Measurements from ENCODE around the gene GAB3. TPM values are rescaled to one million over a fixed set of nuclear protein-coding genes. Genes with fewer than 3 reads are reported as not detected.

Gene GAB3
- total and polyA plus RNA-seq, 12 donors: 1.9 to 11.8 (median 5.0) TPM

- no peak overlapping the region for H3K27ac ChIP-seq
- H3K4me3 ChIP-seq: no peak overlapping the region
- peak in 5 of 7 donors; percentile 37 to 68 (median 52) for DNase-seq
- H3K9me3 ChIP-seq (replicated peaks in 1 of 3): no peaks in the 10 kb centered on the region
- WGBS, 4 donors: 0 to 7% (median 3%) methylated on average over 2 of the region's 2 CpGs
- peaks cover 0 to 10% of the 10 kb centered on the region in 2 donors for H3K4me1 ChIP-seq (replicated peaks in 1 of 2)
- TF ChIP-seq POLR2A (IDR thresholded peaks at IDR 0.05) (peak in 1 of 2 donors; percentile 7), CTCF (IDR thresholded peaks at IDR 0.05) (peak; percentile 64 to 84 (median 78))
- H3K36me3 ChIP-seq (replicated peaks in 1 of 2): no peaks in the 10 kb centered on the region
- intact Hi-C loops (cut with DNase I): no loop called here
- H3K27me3 ChIP-seq: no peaks in the 10 kb centered on the region
These were observed 36.0 kb downstream of the GAB3 start for GRCh38 chrX:154714925-154715324.

DNA sequence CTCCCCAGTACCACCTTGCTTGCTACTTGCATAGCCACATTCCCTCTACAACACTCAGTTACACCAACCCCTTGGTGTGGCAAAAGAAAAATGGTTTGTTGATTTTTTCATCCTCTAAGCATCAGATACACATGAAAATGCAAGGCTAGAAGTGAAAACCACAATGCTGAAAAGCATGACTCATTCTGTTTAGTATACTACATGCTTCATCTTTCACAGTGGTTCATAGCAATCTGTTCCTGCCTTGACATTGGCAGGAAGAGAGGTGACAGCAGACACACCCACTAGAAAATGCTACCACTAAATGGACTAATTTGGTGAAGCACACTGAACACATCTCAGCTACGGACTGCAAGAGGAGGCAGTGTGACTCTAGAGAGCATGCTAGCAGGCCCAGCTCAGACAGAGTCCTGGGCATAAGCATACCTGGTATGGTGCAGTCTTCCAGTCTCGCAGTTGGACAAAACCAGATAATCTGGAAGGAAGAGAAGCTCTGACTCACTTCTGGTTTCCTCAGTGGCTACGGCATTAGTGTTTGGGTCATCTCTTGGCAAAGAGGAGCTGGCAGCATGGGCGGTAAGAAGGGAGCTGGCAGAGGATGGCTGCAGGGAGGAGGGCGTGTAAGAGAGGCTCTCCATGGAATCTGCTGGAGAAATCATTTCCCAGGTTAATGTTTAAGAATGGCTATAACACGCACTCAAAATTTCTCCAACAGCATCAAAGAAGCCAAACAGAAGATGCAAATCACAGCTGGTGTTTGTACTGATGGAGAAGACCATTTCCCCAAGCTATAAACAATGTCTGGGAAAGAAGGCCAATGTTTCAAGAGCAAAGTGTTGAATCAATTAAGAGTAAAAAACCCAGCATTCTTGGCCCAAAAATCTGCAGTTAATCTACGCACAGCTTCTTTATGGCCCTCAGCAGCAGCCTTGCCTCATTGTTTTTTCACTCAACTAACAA lies 37.8 kb downstream of the GAB3 start:
- Histone ChIP-seq H3K27ac (no peak overlapping the region), H3K27me3 (no peaks in the 10 kb centered on the region), H3K9me3 (replicated peaks in 1 of 3) (no peaks in the 10 kb centered on the region), H3K4me3 (no peak overlapping the region), H3K4me1 (replicated peaks in 1 of 2) (peaks cover 0 to 7% of the 10 kb centered on the region in 2 donors), H3K36me3 (replicated peaks in 1 of 2) (no peaks in the 10 kb centered on the region)
- WGBS, 4 donors: 59 to 82% (median 78%) methylated on average over 6 to 7 of the region's 7 CpGs
- no peak for DNase-seq
- TF ChIP-seq POLR2A (IDR thresholded peaks at IDR 0.05) (no peak), CTCF (IDR thresholded peaks at IDR 0.05) (no peak)
- intact Hi-C loops (cut with DNase I): no loop called here

DNA sequence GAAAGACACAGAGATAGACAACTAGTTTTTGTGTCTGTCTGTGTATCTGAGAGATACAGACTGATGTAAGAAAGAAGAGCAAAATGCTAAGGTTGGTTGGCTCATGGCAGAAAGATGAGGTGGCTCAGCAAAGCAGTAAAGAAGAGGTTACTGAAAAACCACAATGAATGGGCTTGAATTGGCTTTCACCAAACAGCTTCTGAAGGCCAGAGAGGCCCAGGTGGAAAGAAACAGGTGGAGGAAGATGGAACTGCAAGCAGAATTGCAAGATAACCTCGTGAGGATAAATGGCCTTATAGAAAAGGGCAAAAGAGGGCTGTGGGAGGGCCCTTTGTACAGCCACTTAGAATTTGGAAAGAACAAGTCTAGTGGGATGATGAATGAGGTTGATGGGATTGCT lies 39.6 kb downstream of the GAB3 start:
- no peak for TF ChIP-seq POLR2A (IDR thresholded peaks at IDR 0.05)
- TF ChIP-seq CTCF (IDR thresholded peaks at IDR 0.05): no peak
- no peak overlapping the region for H3K27ac ChIP-seq
- H3K9me3 ChIP-seq (replicated peaks in 1 of 3): no peaks in the 10 kb centered on the region
- H3K4me1 ChIP-seq (replicated peaks in 1 of 2): no peaks in the 10 kb centered on the region
- H3K36me3 ChIP-seq (replicated peaks in 1 of 2): no peaks in the 10 kb centered on the region
- no peak overlapping the region for H3K4me3 ChIP-seq
- DNase-seq: no peak
- WGBS, 4 donors: 30 to 95% (median 70%) methylated on average over 1 of the region's 1 CpG
- no peaks in the 10 kb centered on the region for H3K27me3 ChIP-seq
- intact Hi-C loops (cut with DNase I): no loop called here

DNA sequence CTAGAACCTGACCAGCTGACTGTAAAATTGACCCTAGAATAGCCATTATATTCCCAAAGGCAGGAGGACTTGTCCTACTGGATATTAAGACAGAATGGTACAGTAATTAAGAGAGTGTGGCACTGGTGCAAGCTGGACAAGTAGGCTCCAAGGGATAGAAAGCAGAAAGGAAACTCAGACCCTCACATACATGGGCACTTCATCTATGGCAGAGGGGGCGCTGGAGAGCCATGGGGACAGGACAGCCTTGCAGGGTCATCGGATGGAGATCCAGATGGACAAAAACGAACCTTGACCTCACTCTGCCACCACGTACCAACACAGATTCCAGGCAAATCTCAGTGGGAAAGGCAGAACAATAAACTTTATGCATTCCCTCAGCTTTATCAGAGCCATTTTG lies 40.6 kb downstream of the GAB3 start:
- Histone ChIP-seq H3K4me3 (no peak overlapping the region), H3K9me3 (replicated peaks in 1 of 3) (no peaks in the 10 kb centered on the region), H3K27ac (no peak overlapping the region), H3K27me3 (no peaks in the 10 kb centered on the region), H3K36me3 (replicated peaks in 1 of 2) (no peaks in the 10 kb centered on the region), H3K4me1 (replicated peaks in 1 of 2) (no peaks in the 10 kb centered on the region)
- intact Hi-C loops (cut with DNase I): no loop called here
- 38 to 75% (median 63%) methylated on average over 3 to 4 of the region's 4 CpGs for WGBS, 4 donors
- TF ChIP-seq CTCF (IDR thresholded peaks at IDR 0.05) (no peak), POLR2A (IDR thresholded peaks at IDR 0.05) (no peak)
- no peak for DNase-seq
